SH-SY5Y (cell line): ENCODE results near the gene PTPN21.

Experiments
- GATA2 ChIP-seq: IDR thresholded peaks from 2 replicates; pipeline ENCODE4 v1.6.1; 2011; ENCODE audit warnings: mild to moderate bottlenecking, low read depth, low read length
- GATA3 ChIP-seq: IDR thresholded peaks from 2 replicates; pipeline ENCODE4 v1.6.1; 2011; ENCODE audit warnings: low read depth, mild to moderate bottlenecking, low read length, moderate library complexity

DNA sequence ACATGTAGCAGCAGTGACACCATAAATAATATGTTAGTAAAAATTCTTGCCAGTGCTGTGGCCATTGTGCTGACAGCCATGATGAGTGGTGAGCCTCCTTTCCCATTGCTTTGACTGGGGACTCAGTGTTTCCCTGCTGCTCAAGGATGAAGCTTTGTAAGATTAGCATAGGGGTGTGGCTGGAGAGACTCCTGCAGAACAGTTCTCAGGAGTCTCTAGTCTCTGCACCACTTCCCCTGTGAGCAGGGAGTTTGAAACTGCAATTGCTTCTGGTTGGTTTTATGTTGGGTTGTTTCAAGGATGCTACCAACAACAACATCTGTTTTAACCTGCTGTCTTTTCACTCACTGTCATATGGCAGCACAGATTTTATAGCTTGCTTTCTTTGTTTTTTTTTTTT is 49.4 kb upstream of the PTPN21 start:
- TF ChIP-seq GATA2 (no peak), GATA3 (no peak)
